ENCODE data around the gene TMEM131.

TMEM131 gene

GRCh38 chr2:98043101-98043500, 47.4 kb upstream of the TMEM131 start (continued):
- TF ChIP-seq ZNF704 (tag by site-specific recombination; IDR thresholded peaks at IDR 0.05) (no peak), ZNF280C (tag by site-specific recombination; IDR thresholded peaks at IDR 0.05) (no peak), SP7 (tag by site-specific recombination; IDR thresholded peaks at IDR 0.05) (no peak), ZNF510 (tag by site-specific recombination; IDR thresholded peaks at IDR 0.05; ENCODE audit: insufficient replicate concordance) (no peak), ZSCAN4 (tag by site-specific recombination; IDR thresholded peaks at IDR 0.05) (no peak)

GRCh38 chr2:98040331-98040939, 44.7 kb upstream of the TMEM131 start:
- Histone ChIP-seq H3K27ac (ENCODE audit: extremely low read depth, low read depth, low read length) (no peak overlapping the region), H3K4me1 (ENCODE audit: control insufficient read depth, insufficient read depth, low read length) (peaks cover 5% of the 10 kb centered on the region; the same call in 1 of the 2 replicates), H3K36me3 (ENCODE audit: control insufficient read depth in 2 of 2, insufficient read depth in 1 of 2, low read length in 2 of 2) (no peaks in the 10 kb centered on the region), H3K9me3 (ENCODE audit: control insufficient read depth, insufficient read depth, low read depth, low read length) (no peaks in the 10 kb centered on the region), H3K4me3 (ENCODE audit: low read depth, low read length) (no peak overlapping the region)
- POLR2A ChIA-PET = no interaction called here
- no peak for TF ChIP-seq ZNF324 (tag by site-specific recombination; IDR thresholded peaks at IDR 0.05)
- TF ChIP-seq ZNF629 (tag by site-specific recombination; IDR thresholded peaks at IDR 0.05) = no peak
- TF ChIP-seq PRDM10 (tag by site-specific recombination; IDR thresholded peaks at IDR 0.05) = no peak
- no peak for TF ChIP-seq ZNF549 (tag by site-specific recombination; IDR thresholded peaks at IDR 0.05)
- no peak for TF ChIP-seq ZNF701 (tag by site-specific recombination; IDR thresholded peaks at IDR 0.05)
- no peak for TF ChIP-seq ZNF600 (tag by site-specific recombination; IDR thresholded peaks at IDR 0.05)
- TF ChIP-seq OSR2 (tag by site-specific recombination; IDR thresholded peaks at IDR 0.05) = no peak
- TF ChIP-seq ZNF623 (tag by site-specific recombination; IDR thresholded peaks at IDR 0.05) = no peak
- no peak for TF ChIP-seq ZNF292 (tag by site-specific recombination; IDR thresholded peaks at IDR 0.05; ENCODE audit: borderline replicate concordance, low read depth)
- TF ChIP-seq ZNF16 (tag by site-specific recombination; IDR thresholded peaks at IDR 0.05; ENCODE audit: low read depth) = no peak
- no peak for TF ChIP-seq ZSCAN5A (tag by site-specific recombination; IDR thresholded peaks at IDR 0.05)
- no peak for TF ChIP-seq ZBTB10 (tag by site-specific recombination; IDR thresholded peaks at IDR 0.05)
- no peak for TF ChIP-seq ZNF280D (tag by site-specific recombination; IDR thresholded peaks at IDR 0.05)
- CTCF ChIA-PET = no interaction called here

Measured in HEK293 (cell line).